Endodermal cell (in vitro differentiated cells): ENCODE results near the gene TBC1D3B. TPM values are rescaled to one million over a fixed set of nuclear protein-coding genes. Genes with fewer than 3 reads are reported as not detected.

Source experiments
- DNase-seq: peaks from one replicate; pipeline ENCODE4 v3.0.0-alpha.2; 2017
- H3K27ac ChIP-seq: 2 replicates; pipeline ENCODE4 v1.5.1; 2013; ENCODE audit warnings: mild to moderate bottlenecking, low read depth, low read length, moderate library complexity
- H3K27me3 ChIP-seq: 2 replicates; pipeline ENCODE4 v1.6.1; 2013; ENCODE audit warnings: mild to moderate bottlenecking, low read length, moderate library complexity; ENCODE audit not compliant: insufficient read depth, control insufficient read depth, poor library complexity, severe bottlenecking
- H3K36me3 ChIP-seq: 2 replicates; pipeline ENCODE4 v1.7.0; 2013; ENCODE audit warnings: mild to moderate bottlenecking, low read length, moderate library complexity; ENCODE audit not compliant: control insufficient read depth, insufficient read depth
- H3K4me1 ChIP-seq: one replicate; pipeline ENCODE4 v1.7.0; 2013; ENCODE audit warnings: low read length; ENCODE audit not compliant: control insufficient read depth, insufficient read depth
- H3K4me3 ChIP-seq: 2 replicates; pipeline ENCODE4 v1.5.1; 2013; ENCODE audit warnings: mild to moderate bottlenecking, low read length, moderate library complexity
- H3K9ac ChIP-seq: 2 replicates; pipeline ENCODE4 v1.6.1; 2013; ENCODE audit warnings: mild to moderate bottlenecking, low read length, moderate library complexity; ENCODE audit not compliant: poor library complexity, severe bottlenecking; ENCODE audit errors: extremely low read depth
- H3K9me3 ChIP-seq: 2 replicates; pipeline ENCODE4 v1.6.1; 2013; ENCODE audit warnings: mild to moderate bottlenecking, low read length, moderate library complexity; ENCODE audit not compliant: control insufficient read depth
- H3K27ac Mint-ChIP-seq: 2 replicates; pipeline ENCODE4 v1.8.0; 2020; ENCODE audit warnings: mixed read lengths
- H3K27me3 Mint-ChIP-seq: 2 replicates; pipeline ENCODE4 v1.8.0; 2021; ENCODE audit warnings: mild to moderate bottlenecking, mixed read lengths; ENCODE audit not compliant: insufficient read depth
- H3K36me3 Mint-ChIP-seq: 2 replicates; pipeline ENCODE4 v1.8.0; 2020; ENCODE audit warnings: low read depth, mixed read lengths
- H3K4me1 Mint-ChIP-seq: 2 replicates; pipeline ENCODE4 v1.8.0; 2020; ENCODE audit warnings: mixed read lengths
- H3K4me3 Mint-ChIP-seq: 2 replicates; pipeline ENCODE4 v1.8.0; 2020; ENCODE audit warnings: mild to moderate bottlenecking, moderate library complexity, mixed read lengths
- H3K9me3 Mint-ChIP-seq: 2 replicates; pipeline ENCODE4 v1.8.0; 2020; ENCODE audit warnings: mild to moderate bottlenecking, mixed read lengths
- CTCF ChIP-seq: fragments of 200-600 bp; sonication (generic); conservative IDR thresholded peaks from 2 replicates; pipeline ENCODE4 v1.5.0; 2021; ENCODE audit warnings: antibody characterized with exemption, mild to moderate bottlenecking
- WGBS, 2 experiments: methylation state at CpG; one replicate each; pipeline versions ENCODE4 v1.1.5 to v1.1.7; 2013; ENCODE audit warnings: missing lambda C conversion rate in 2 of 2, mixed read lengths in 1 of 2; ENCODE audit not compliant: insufficient coverage in 1 of 2, insufficient read length in 1 of 2; 5-methylcytosine and 5-hydroxymethylcytosine counted together
- total RNA-seq, 2 donors: library from RNA; stranded (reverse); fragmentation: NEBNext Ultra II Directional in 1 of 2; extraction: Animal tissue kit (Norgen Biotek cat#: 25700) in 1 of 2; gene quantifications; 2 replicates in 1 of 2; 3 replicates in 1 of 2; pipeline ENCODE4 v1.2.1, GENCODE V29; 2021

Gene TBC1D3B
- total RNA-seq, 2 donors from 2014 or later, result 13.1 to 18.4 TPM

DNA sequence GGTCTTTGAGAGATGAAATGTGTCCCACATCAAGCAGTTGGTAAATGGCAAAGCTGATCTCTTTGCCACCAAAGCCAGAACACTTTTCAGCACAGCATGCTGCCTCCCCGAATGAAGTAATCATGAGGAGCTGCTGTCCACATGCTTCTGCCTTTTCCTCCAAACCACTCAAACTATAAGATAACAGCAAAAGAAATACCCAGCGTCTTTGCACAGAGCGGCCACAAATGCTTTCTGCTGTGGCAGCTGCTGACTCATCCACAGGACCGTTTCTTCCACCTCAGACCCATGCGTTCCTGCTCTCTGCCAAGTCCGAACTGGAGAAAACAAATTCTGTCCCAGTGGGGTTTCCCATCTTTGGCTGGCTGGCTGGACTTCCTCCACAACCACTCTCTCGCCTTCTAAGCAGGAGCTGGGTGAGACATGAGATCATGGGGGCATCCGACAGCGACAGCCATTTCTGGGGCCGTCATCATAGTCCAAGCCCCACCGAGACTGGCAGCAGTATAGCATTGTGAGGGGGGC, 27.1 kb downstream of the TBC1D3B start:
- peaks cover 7% of the 10 kb centered on the region for H3K27me3 Mint-ChIP-seq
- H3K27ac ChIP-seq, result no peak overlapping the region
- no peak overlapping the region for H3K9ac ChIP-seq
- H3K9me3 Mint-ChIP-seq, result no peaks in the 10 kb centered on the region
- no peak overlapping the region for H3K4me3 ChIP-seq
- H3K27me3 ChIP-seq, result no peaks in the 10 kb centered on the region
- no peaks in the 10 kb centered on the region for H3K4me1 ChIP-seq
- peaks cover 4% of the 10 kb centered on the region for H3K4me1 Mint-ChIP-seq
- peak; percentile 70 for DNase-seq
- no peak for TF ChIP-seq CTCF
- no peaks in the 10 kb centered on the region for H3K36me3 ChIP-seq
- H3K27ac Mint-ChIP-seq, result no peak overlapping the region
- WGBS, 2 experiments, result 85 to 91% methylated on average over 8 to 11 of the region's 11 CpGs
- no peaks in the 10 kb centered on the region for H3K36me3 Mint-ChIP-seq
- H3K4me3 Mint-ChIP-seq, result no peak overlapping the region
- no peaks in the 10 kb centered on the region for H3K9me3 ChIP-seq

DNA sequence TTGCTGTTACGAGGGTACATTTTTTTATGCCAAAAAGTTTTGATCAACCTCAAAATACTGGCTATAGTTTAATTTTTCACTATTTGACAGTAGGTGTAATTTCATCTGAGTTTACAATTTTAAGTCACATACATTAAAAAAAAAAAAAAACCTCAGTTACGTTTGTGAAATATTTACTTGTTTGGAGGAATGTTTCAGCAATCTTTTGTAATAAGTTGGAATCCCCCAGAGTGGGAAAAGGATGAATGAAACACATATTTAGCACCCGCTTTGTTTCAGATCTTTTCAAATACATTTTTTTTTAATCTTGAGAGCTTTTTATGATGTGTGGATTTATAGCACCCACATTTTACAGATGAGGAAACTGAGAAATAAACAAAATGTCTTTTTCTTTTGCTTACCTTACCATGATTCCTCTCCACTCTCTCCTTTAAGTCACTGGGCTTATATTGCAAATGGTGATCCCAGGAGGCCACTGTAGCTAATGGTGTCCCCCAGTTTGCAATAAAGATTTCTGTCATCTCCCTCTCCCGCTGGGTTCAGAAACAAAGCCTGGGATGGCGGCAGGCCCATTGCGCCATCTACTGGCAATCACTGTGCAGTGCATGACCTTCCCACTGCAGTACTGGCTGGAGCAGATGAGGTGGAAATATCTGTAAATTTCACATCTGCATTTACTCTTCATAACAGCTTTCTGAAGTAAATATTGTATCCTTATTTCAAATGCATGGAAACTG, 27.7 kb downstream of the TBC1D3B start:
- no peaks in the 10 kb centered on the region for H3K27me3 ChIP-seq
- peak; percentile 100 for TF ChIP-seq CTCF
- no peak overlapping the region for H3K4me3 Mint-ChIP-seq
- no peak overlapping the region for H3K27ac Mint-ChIP-seq
- DNase-seq, result peak; percentile 96
- no peak overlapping the region for H3K27ac ChIP-seq
- H3K27me3 Mint-ChIP-seq, result peaks cover 7% of the 10 kb centered on the region
- no peak overlapping the region for H3K9ac ChIP-seq
- no peaks in the 10 kb centered on the region for H3K36me3 ChIP-seq
- 28 to 40% methylated on average over 3 to 5 of the region's 6 CpGs for WGBS, 2 experiments
- H3K4me1 Mint-ChIP-seq, result peaks cover 4% of the 10 kb centered on the region
- no peaks in the 10 kb centered on the region for H3K4me1 ChIP-seq
- H3K36me3 Mint-ChIP-seq, result no peaks in the 10 kb centered on the region
- no peaks in the 10 kb centered on the region for H3K9me3 ChIP-seq
- H3K4me3 ChIP-seq, result no peak overlapping the region
- H3K9me3 Mint-ChIP-seq, result no peaks in the 10 kb centered on the region

DNA sequence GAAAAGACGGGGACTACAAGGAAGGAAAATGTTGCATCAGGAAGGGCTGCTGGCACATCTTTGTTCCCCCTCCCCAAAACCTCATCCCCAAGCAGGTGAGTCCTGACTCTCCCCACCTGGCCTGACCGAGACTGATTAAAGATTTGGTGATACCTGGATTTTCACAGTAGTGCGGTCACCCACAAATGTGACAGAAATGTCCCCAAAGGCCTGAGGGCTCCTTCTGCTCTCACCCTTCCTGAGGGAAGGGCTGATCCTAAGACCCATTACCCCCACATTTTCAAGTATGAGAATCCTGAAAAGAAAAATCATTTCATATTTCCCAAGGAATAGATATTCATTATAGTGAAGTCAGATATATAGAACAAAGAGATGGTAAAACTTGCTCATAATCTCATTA, 28.8 kb downstream of the TBC1D3B start:
- 88 to 94% methylated on average over 2 to 3 of the region's 3 CpGs for WGBS, 2 experiments
- H3K36me3 Mint-ChIP-seq, result no peaks in the 10 kb centered on the region
- no peaks in the 10 kb centered on the region for H3K4me1 ChIP-seq
- no peak overlapping the region for H3K27ac ChIP-seq
- H3K9me3 ChIP-seq, result no peaks in the 10 kb centered on the region
- no peak for TF ChIP-seq CTCF
- no peak overlapping the region for H3K9ac ChIP-seq
- H3K27ac Mint-ChIP-seq, result no peak overlapping the region
- H3K9me3 Mint-ChIP-seq, result no peaks in the 10 kb centered on the region
- DNase-seq, result peak; percentile 45
- H3K36me3 ChIP-seq, result no peaks in the 10 kb centered on the region
- no peak overlapping the region for H3K4me3 Mint-ChIP-seq
- peaks cover 10% of the 10 kb centered on the region for H3K27me3 Mint-ChIP-seq
- H3K4me3 ChIP-seq, result no peak overlapping the region
- H3K27me3 ChIP-seq, result no peaks in the 10 kb centered on the region
- H3K4me1 Mint-ChIP-seq, result peaks cover 4% of the 10 kb centered on the region
